Gastroesophageal sphincter (tissue), 3 donors: Measurements from ENCODE around the gene MRTO4.

Experiments
- EP300 ChIP-seq: sonication (generic); formaldehyde crosslinking; IDR thresholded peaks from one replicate; pipeline ENCODE4 v1.6.1; 2017; ENCODE audit warnings: antibody characterized with exemption, mild to moderate bottlenecking
- POLR2A ChIP-seq, 2 donors: fragments of 450-650 bp; IDR thresholded peaks; one replicate each; pipeline ENCODE4 v1.6.1; 2017; ENCODE audit warnings: antibody characterized with exemption in 2 of 2, mild to moderate bottlenecking in 2 of 2, moderate library complexity in 1 of 2
- TF ChIP-seq, protein P1 (sequence below), 4 experiments: fragments of 200-600 bp in 2 of 4; fragments of 450-650 bp in 2 of 4; sonication (generic) in 1 of 4; IDR thresholded peaks; one replicate each; pipeline ENCODE4 v1.5.1; 2017 to 2019; ENCODE audit warnings: antibody characterized with exemption in 4 of 4, mild to moderate bottlenecking in 2 of 4, moderate library complexity in 2 of 4

DNA sequence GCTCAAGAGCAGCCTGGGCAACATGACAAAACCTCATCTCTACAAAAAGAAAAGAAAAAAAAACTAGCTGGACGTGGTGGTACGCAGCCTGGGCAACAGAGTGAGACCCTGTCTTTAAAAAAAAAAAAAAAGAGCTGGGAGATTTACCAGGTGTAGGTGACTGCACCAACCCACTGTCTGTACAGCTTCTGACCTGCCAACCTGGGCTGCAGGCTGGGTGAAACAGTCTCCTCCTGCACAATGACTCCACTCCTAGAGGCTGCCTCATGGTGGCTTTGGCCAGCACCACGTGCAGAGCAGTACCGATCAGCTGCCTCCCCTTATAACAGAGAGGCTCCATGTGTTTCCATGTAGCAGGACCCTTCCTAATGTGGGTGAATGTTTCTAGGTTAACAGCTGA, 3.7 kb downstream of the MRTO4 start:
- TF ChIP-seq POLR2A (IDR thresholded peaks at IDR 0.05) (no peak), EP300 (no peak)
- TF ChIP-seq, protein P1, sequence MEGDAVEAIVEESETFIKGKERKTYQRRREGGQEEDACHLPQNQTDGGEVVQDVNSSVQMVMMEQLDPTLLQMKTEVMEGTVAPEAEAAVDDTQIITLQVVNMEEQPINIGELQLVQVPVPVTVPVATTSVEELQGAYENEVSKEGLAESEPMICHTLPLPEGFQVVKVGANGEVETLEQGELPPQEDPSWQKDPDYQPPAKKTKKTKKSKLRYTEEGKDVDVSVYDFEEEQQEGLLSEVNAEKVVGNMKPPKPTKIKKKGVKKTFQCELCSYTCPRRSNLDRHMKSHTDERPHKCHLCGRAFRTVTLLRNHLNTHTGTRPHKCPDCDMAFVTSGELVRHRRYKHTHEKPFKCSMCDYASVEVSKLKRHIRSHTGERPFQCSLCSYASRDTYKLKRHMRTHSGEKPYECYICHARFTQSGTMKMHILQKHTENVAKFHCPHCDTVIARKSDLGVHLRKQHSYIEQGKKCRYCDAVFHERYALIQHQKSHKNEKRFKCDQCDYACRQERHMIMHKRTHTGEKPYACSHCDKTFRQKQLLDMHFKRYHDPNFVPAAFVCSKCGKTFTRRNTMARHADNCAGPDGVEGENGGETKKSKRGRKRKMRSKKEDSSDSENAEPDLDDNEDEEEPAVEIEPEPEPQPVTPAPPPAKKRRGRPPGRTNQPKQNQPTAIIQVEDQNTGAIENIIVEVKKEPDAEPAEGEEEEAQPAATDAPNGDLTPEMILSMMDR (IDR thresholded peaks at IDR 0.05) = no peak
